Cardiac muscle cell (in vitro differentiated cells and primary cell): ENCODE data around the gene LMOD1. TPM values are rescaled to one million over a fixed set of nuclear protein-coding genes. Genes with fewer than 3 reads are reported as not detected.
A peak's percentile ranks its signal among the peaks of the same experiment; 100 is the strongest.
"Not testable (repeated sequence)": the region's sequence is repeated elsewhere in the genome, so short reads cannot be mapped to it uniquely, and the experiment has no call there.

ENCODE experiments used
- DNase-seq, 2 donors: peaks; one replicate each; pipeline versions ENCODE4 v3.0.0 to v3.0.0-alpha.2; 2010 to 2017; ENCODE audit warnings: low read depth in 1 of 2, low spot score in 1 of 2
- H3K27ac ChIP-seq: fragments of 200-600 bp; sonication (generic); 2 replicates; pipeline ENCODE4 v1.5.1; 2016
- H3K27me3 ChIP-seq: fragments of 200-600 bp; sonication (generic); 2 replicates; pipeline ENCODE4 v1.6.0; 2016; ENCODE audit warnings: control low read depth
- H3K36me3 ChIP-seq: fragments of 200-600 bp; sonication (generic); 2 replicates; pipeline ENCODE4 v1.5.1; 2016; ENCODE audit warnings: control low read depth
- H3K4me1 ChIP-seq: fragments of 200-600 bp; sonication (generic); 2 replicates; pipeline ENCODE4 v1.8.1; 2017; ENCODE audit warnings: low read depth, mild to moderate bottlenecking, mixed run types
- H3K4me3 ChIP-seq: fragments of 200-600 bp; sonication (generic); 2 replicates; pipeline ENCODE4 v1.5.1; 2016; ENCODE audit warnings: mild to moderate bottlenecking
- H3K9me3 ChIP-seq: fragments of 200-600 bp; sonication (generic); 2 replicates; pipeline ENCODE4 v1.5.1; 2017; ENCODE audit warnings: low read depth, mild to moderate bottlenecking, control low read depth
- polyA plus RNA-seq: library from polyadenylated mRNA; unstranded; fragments of >200 nt; fragmentation: Nextera tagmentation; extraction: Ambion mirVana; gene quantifications from 2 replicates; pipeline ENCODE4 v1.2.1, GENCODE V29; 2016
- total RNA-seq: library from RNA; depleted of rRNA; stranded (reverse); fragments of >200 nt; gene quantifications from 2 replicates; pipeline ENCODE4 v1.2.3, GENCODE V29; 2016
- TF ChIP-seq, protein P1 (sequence below): IDR thresholded peaks from 2 replicates; pipeline ENCODE4 v1.5.1; 2012; ENCODE audit warnings: low read depth, mild to moderate bottlenecking, low read length

Gene LMOD1
- total and polyA plus RNA-seq, 2 experiments from 2014 or later: 27.4 to 75.6 TPM

DNA sequence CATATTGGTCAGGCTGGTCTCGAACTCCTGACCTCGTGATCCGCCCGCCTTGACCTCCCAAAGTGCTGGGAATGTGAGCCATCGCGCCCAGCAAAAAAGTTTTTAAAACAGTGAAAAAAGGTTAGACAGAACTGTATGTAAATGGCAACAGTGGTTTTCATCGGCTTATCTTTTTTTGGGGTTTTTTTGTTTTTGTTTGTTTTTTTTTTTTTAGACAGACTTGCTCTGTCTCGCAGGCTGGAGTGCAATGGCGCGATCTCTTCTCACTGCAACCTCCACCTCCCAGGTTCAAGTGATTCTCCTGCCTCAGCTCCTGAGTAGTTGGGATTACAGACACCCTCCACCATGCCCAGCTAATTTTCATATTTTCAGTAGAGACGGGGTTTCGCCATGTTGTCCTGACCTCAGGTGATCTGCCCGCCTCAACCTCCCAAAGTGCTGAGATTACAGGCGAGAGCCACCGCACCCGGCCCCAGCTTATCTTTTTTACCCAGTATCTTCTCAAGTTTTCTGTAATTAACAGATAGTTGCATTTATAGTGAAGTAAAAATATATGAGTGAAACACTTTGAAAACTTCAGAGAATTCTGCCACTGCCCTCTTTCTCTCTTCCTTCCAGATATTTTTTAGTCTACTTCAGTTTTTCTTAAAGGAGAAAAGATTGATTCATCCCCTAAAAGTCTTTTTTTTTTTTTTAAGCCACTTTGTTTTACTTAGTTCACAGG is 22.0 kb upstream of the LMOD1 start:
- TF ChIP-seq, protein P1, sequence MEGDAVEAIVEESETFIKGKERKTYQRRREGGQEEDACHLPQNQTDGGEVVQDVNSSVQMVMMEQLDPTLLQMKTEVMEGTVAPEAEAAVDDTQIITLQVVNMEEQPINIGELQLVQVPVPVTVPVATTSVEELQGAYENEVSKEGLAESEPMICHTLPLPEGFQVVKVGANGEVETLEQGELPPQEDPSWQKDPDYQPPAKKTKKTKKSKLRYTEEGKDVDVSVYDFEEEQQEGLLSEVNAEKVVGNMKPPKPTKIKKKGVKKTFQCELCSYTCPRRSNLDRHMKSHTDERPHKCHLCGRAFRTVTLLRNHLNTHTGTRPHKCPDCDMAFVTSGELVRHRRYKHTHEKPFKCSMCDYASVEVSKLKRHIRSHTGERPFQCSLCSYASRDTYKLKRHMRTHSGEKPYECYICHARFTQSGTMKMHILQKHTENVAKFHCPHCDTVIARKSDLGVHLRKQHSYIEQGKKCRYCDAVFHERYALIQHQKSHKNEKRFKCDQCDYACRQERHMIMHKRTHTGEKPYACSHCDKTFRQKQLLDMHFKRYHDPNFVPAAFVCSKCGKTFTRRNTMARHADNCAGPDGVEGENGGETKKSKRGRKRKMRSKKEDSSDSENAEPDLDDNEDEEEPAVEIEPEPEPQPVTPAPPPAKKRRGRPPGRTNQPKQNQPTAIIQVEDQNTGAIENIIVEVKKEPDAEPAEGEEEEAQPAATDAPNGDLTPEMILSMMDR: no peak
- H3K4me3 ChIP-seq: no peak overlapping the region
- no peaks in the 10 kb centered on the region for H3K9me3 ChIP-seq
- H3K27me3 ChIP-seq: no peaks in the 10 kb centered on the region
- H3K27ac ChIP-seq: no peak overlapping the region
- H3K36me3 ChIP-seq: peaks cover 57% of the 10 kb centered on the region
- DNase-seq: no peak
- H3K4me1 ChIP-seq: no peaks in the 10 kb centered on the region

DNA sequence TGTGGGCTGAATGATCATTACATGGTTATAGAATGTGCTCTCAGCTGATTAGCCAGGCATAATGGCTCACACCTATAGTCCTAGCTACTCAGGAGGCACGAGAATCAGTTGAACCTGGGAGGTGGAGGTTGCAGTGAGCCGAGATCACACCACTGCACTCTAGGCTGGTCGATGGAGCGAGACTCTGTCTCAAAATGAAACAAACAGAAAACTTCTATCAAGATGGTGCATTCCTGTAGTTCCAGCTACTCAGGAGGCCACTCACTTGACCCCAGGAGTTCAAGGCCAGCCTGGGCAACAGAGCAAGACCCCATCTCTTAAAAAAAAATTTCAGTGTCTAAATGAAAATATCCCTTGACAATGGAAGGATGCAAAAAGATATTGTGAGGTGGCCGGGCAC is 19.8 kb upstream of the LMOD1 start:
- Histone ChIP-seq H3K27me3 (no peaks in the 10 kb centered on the region), H3K4me1 (no peaks in the 10 kb centered on the region), H3K27ac (no peak overlapping the region), H3K36me3 (peaks cover 76% of the 10 kb centered on the region), H3K4me3 (no peak overlapping the region), H3K9me3 (no peaks in the 10 kb centered on the region)
- DNase-seq: no peak
- TF ChIP-seq, protein P1: no peak

DNA sequence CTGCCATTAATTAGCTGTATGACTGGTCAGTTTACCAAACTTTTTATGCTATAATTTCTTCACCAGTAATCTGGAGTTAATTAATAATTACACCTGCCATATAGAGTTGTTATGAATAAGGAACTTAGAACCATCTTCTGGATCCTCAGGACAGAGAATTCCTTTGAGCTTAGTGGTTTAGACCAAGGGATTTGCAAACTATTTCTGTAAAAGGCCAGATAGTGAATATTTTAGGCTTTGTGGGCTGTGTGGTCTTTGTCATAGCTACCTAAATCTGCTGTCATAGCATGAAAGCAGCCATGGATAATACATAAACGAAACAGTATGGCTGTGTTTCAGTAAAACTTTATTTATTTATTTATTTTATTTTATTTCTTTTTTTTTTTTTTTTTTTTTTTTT is 17.9 kb upstream of the LMOD1 start:
- Histone ChIP-seq H3K9me3 (no peaks in the 10 kb centered on the region), H3K36me3 (peaks cover 60% of the 10 kb centered on the region), H3K4me3 (no peak overlapping the region), H3K4me1 (no peaks in the 10 kb centered on the region), H3K27ac (no peak overlapping the region), H3K27me3 (no peaks in the 10 kb centered on the region)
- TF ChIP-seq, protein P1: no peak
- no peak for DNase-seq

DNA sequence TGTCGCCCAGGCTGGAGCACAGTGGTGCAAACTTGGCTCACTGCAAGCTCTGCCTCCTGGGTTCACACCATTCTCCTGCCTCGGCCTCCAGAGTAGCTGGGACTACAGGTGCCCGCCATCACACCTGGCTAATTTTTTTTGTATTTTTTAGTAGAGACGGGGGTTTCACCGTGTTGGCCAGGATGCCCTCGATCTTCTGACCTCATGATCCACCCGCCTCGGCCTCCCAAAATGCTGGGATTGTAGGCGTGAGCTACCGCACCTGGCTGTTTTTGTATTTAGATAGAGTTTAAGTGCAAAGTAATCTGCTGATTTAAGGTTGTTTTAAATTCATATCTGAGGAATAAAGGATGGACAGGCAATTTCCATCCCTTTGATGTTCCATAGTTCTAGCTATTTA is 16.0 kb upstream of the LMOD1 start:
- not testable (repeated sequence) for H3K4me3 ChIP-seq, DNase-seq, H3K27ac ChIP-seq, H3K27me3 ChIP-seq, H3K4me1 ChIP-seq, H3K9me3 ChIP-seq
- H3K36me3 ChIP-seq: peaks cover 66% of the 10 kb centered on the region

DNA sequence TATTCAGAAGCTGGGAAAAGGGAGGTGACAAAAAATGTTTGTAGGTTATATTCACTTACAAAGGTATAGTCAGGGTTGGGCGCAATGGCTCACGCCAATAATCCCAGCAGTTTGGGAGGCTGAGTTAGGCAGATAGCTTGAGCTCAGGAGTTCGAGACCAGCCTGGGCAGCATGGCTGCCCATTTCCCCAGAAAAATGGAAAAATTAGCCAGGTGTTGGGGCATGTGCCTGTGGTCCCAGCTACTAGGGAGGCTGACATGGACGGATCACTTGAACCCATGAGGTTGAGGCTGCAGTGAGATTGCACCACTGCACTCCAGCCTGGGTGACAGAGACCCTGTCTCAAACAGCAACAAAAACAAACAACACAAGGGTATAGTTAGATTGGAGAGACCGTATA is 12.0 kb upstream of the LMOD1 start:
- Histone ChIP-seq H3K4me3 (no peak overlapping the region), H3K27ac (no peak overlapping the region), H3K27me3 (no peaks in the 10 kb centered on the region), H3K9me3 (no peaks in the 10 kb centered on the region), H3K4me1 (peaks cover 7% of the 10 kb centered on the region), H3K36me3 (peaks cover 37% of the 10 kb centered on the region)
- DNase-seq: no peak
- TF ChIP-seq, protein P1: no peak

DNA sequence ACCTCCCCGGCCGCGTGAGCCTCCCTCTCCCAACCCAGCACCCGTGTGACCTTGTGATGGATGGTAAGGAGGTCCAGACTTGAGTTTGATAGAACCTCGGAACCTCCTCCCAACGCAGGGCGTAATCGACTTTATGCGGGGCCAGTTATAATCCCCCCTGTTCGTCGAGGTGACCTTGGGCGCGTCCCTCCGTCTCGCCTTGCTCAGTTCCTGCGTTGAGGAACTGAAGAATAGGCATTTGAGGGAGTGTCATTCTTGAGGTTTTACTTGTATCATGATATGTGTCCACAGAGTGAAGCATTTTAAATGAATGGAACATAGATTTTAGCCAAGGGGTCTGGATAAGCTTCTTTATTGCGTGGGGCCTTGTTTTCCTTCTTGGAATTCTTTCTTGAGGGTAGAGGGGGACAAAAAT is 9.4 kb upstream of the LMOD1 start:
- H3K4me3 ChIP-seq: peak overlapping the region; percentile 93
- no peak for DNase-seq
- H3K4me1 ChIP-seq: peaks cover 7% of the 10 kb centered on the region
- H3K9me3 ChIP-seq: no peaks in the 10 kb centered on the region
- TF ChIP-seq, protein P1: no peak
- peak overlapping the region; percentile 92 for H3K27ac ChIP-seq
- no peaks in the 10 kb centered on the region for H3K27me3 ChIP-seq
- peaks cover 18% of the 10 kb centered on the region for H3K36me3 ChIP-seq
